SW 1271 (cell line): ENCODE results near the gene TBCD.

Experiments used
- DNase-seq, 2 experiments: peaks; one replicate each; lab custom pipeline; 2025; lab: John Stamatoyannopoulos, UW

TBCD gene

GRCh38 chr17:82926081-82926480, 174.2 kb downstream of the TBCD start:
- no peak for DNase-seq

GRCh38 chr17:82926716-82927115, 174.9 kb downstream of the TBCD start:
- no peak for DNase-seq

- no peak for DNase-seq
Measured at GRCh38 chr17:82927311-82927660, 175.4 kb downstream of the TBCD start.

- no peak for DNase-seq
Measured at GRCh38 chr17:82927661-82928601, 176.1 kb downstream of the TBCD start.

GRCh38 chr17:82929011-82929622, 177.3 kb downstream of the TBCD start:
- DNase-seq: no peak

- DNase-seq: no peak
Measured at GRCh38 chr17:82929676-82930042, 177.8 kb downstream of the TBCD start.

GRCh38 chr17:82930043-82930923, 178.4 kb downstream of the TBCD start:
- DNase-seq: no peak

GRCh38 chr17:82930924-82931698, 179.2 kb downstream of the TBCD start:
- no peak for DNase-seq

- DNase-seq: no peak
Measured at GRCh38 chr17:82931699-82932517, 180.0 kb downstream of the TBCD start.

GRCh38 chr17:82932518-82933310, 180.8 kb downstream of the TBCD start:
- DNase-seq: no peak

GRCh38 chr17:82933911-82934310, 182.0 kb downstream of the TBCD start:
- DNase-seq: no peak

GRCh38 chr17:82935966-82936767, 184.3 kb downstream of the TBCD start:
- no peak for DNase-seq

- no peak for DNase-seq
Measured at GRCh38 chr17:82936768-82937171, 184.9 kb downstream of the TBCD start.

- no peak for DNase-seq
Measured at GRCh38 chr17:82937411-82938371, 185.8 kb downstream of the TBCD start.

GRCh38 chr17:82938486-82938872, 186.6 kb downstream of the TBCD start:
- no peak for DNase-seq

GRCh38 chr17:82938873-82939620, 187.2 kb downstream of the TBCD start:
- DNase-seq: no peak

- DNase-seq: no peak
Measured at GRCh38 chr17:82939621-82940135, 187.8 kb downstream of the TBCD start.
